Muscle of back (tissue), 11 donors: ENCODE data around the gene TMEM256. TPM values are rescaled to one million over a fixed set of nuclear protein-coding genes. Genes with fewer than 3 reads are reported as not detected.

Experiments
- DNase-seq, 3 donors: peaks; one replicate each; pipeline versions ENCODE4 v3.0.0 to v3.0.0-alpha.2; 2013
- polyA plus RNA-seq, 10 donors: library from polyadenylated mRNA; unstranded; fragments of 120-200 nt; gene quantifications; one replicate each; pipeline ENCODE4 v1.2.1, GENCODE V29; 2013; ENCODE audit not compliant: insufficient read length in 10 of 10

Gene TMEM256
- polyA plus RNA-seq, 10 donors: 49.0 to 60.9 (median 54.0) TPM

DNA sequence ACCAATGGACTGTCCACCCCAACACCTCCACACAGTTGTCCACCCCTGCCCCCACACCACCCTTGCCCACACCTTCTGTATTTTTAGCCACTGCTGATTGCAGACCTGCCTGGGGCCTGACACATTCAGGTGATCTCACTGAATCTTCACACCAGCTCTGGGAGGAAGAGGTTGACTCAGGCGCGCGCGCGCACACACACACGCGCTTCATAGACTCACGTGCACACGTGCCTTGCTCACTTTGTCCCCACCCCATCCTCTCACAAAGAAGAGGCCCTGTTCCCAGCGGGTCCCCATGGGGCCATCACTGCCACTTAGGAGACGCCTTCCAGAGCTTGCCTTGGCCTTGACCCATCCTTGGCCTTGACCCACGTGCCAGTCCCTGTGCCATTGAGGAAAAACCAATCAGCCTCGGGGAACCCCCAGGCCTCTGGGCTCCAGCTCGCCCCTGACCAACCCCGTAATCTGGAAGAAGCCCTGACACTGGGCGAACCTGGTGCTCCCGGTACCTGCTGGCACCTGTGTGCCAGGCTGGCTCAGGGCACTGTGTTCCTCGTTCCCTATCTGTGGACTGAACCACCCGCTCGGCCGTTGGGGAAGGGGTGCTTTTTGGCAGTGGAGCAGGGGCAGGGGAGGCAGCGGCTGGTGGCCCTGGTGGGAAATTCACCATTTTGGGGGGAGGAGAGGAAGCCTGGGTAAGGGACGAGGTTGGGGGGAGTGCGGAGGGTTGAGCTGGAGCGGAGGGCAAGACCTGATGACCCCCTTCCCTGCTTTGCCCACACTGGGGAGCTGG, 6.9 kb upstream of the TMEM256 start:
- DNase-seq: no peak

DNA sequence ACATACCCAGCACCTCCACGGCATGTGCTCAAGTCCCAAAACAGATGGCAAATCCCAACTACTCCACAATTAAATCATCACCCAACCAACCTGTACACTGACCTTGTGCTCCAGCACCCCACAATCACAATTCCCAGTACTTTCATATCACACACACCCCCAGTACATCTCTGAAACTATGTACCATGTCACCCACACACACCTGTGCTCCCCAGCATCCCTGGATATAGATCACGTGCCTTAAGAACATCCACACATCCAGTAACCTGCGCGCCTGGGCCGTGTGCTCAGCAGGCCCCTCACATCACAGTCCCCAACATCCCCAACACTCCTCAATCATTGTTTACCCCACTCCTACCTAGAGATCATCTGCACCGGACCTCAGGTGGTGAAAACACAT, 5.8 kb upstream of the TMEM256 start:
- DNase-seq: no peak

GRCh38 chr17:7408863-7409262, 5.0 kb upstream of the TMEM256 start:
- DNase-seq: no peak

DNA sequence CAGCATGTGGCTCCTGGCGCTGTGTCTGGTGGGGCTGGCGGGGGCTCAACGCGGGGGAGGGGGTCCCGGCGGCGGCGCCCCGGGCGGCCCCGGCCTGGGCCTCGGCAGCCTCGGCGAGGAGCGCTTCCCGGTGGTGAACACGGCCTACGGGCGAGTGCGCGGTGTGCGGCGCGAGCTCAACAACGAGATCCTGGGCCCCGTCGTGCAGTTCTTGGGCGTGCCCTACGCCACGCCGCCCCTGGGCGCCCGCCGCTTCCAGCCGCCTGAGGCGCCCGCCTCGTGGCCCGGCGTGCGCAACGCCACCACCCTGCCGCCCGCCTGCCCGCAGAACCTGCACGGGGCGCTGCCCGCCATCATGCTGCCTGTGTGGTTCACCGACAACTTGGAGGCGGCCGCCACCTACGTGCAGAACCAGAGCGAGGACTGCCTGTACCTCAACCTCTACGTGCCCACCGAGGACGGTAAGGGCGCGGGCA, 4.4 kb upstream of the TMEM256 start:
- no peak for DNase-seq

DNA sequence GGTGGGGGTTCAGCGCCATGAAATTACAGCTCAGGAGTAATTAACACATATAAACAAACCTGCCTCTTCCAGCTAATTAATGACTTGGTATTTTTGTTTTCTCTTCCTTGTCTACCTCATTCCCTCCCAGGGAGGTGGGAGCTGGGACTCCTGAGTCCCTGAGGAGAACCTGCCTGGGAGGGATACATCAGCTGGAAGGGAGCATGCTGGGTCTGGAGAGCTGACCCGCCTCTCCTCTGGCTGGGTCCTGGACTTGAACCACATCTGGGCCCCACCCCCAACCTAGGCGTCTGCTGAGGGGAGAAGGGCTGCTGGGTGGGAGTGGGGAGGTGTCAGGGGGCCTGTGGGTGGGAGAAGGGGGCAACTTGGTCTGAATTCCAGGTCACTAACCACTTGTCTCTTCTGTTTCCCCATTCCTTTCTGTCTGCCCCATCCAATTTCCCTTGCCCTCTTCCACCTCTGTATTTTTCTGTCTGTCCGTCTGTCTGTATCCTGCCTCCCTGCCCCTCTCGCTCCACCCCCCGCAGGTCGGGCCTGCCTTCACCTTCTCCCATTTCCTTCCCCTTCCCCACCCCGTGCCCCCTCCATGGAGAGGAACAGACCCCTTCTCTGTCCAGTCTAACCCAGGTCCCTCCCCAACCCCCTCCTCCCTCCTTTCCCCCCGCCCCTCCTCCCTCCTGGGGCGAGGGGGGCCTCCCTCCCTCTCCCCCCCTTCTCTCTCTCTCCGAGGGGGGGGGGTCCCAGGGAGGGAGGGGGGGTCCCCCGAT, 3.8 kb upstream of the TMEM256 start, which contains the start of gene NLGN2:
NLGN2 (plus strand) TSS at position 361 of the 767 bp plus-strand sequence. CDS start 411 bp downstream, outside the sequence.
- no peak for DNase-seq

DNA sequence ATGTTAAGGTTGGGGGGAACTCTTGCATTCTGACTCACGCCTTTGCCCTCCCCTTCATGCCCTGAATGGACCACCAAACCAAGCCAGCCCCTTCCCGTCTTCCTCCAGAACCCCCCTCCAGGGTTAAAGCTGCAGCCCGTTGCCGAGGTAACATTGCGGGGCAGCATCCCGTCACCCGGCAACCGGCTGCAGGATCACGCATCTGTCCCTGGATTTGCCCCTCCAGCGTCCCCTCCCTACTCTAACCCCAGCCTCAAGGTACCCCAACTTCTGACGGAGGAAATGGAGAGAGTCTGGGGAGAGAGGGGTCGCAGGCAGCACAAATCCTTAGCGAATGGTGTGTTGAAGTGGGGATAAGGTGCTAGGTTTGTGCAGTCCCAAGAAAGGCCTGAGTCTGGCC, 3.2 kb upstream of the TMEM256 start:
- no peak for DNase-seq

- DNase-seq: peak in 1 of 3 donors; percentile 33
Measured at GRCh38 chr17:7406235-7406825, 2.4 kb upstream of the TMEM256 start.

DNA sequence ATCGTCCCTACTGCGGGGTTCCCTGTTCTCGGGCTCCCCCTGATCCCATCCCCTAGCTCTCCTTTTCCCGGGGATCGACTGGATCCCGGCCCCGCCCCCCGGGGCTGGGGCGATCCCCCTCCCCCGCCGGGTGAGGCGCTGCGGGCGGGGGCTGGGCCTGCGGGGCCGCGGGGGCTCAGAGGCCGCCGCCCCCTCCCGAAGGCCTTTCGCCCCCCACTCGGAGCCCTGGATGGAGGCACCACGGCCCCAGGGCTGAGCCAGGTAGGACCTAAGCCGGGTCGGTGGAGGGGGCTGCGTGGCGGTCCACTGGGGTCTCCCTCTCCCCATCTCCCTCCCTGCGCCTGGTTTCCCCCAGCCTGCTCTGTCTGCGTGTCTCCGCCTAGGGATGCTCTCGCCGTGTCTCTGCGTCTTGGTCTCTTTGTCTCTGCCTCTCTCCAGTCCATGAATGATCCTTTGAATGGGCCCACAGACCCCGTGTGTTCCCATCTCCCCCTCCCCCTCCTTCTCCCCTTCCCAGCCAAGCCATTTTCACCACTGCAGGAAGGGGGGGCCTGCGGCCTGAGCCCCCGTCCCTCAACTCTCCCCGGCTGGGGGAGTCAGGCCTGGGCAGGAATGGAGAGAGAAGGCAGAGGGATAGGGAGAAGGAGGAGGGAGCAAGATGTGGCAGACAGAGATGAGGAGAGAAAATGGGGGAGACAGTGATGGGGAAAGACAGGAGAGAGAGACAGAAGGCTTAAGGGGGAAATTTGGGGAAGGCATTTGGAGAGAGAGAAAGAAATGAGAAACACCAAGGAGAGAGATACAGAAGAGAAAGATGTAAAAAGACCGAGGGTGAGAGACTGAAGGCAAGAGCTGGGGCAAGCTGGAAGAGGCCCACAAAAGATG, 1.7 kb upstream of the TMEM256 start:
- peak in 2 of 3 donors; percentile 46 to 84 for DNase-seq

GRCh38 chr17:7404737-7405349, 946 bp upstream of the TMEM256 start:
- DNase-seq: peak in 1 of 3 donors; percentile 65

GRCh38 chr17:7403727-7403976, 245 bp downstream of the TMEM256 start:
- DNase-seq: no peak

- DNase-seq: no peak
Measured at GRCh38 chr17:7403043-7403726, 712 bp downstream of the TMEM256 start.

- DNase-seq: no peak
Measured at GRCh38 chr17:7398612-7399011, 5.3 kb downstream of the TMEM256 start.

- DNase-seq: no peak
Measured at GRCh38 chr17:7396147-7396546, 7.8 kb downstream of the TMEM256 start.

GRCh38 chr17:7394452-7395191, 9.3 kb downstream of the TMEM256 start, which contains the start of gene PLSCR3:
Gene PLSCR3, minus strand, starts transcription at chr17:7394525. Its CDS starts 415 bp downstream, at chr17:7394110.
- DNase-seq: peak; percentile 81 to 95 (median 89)

DNA sequence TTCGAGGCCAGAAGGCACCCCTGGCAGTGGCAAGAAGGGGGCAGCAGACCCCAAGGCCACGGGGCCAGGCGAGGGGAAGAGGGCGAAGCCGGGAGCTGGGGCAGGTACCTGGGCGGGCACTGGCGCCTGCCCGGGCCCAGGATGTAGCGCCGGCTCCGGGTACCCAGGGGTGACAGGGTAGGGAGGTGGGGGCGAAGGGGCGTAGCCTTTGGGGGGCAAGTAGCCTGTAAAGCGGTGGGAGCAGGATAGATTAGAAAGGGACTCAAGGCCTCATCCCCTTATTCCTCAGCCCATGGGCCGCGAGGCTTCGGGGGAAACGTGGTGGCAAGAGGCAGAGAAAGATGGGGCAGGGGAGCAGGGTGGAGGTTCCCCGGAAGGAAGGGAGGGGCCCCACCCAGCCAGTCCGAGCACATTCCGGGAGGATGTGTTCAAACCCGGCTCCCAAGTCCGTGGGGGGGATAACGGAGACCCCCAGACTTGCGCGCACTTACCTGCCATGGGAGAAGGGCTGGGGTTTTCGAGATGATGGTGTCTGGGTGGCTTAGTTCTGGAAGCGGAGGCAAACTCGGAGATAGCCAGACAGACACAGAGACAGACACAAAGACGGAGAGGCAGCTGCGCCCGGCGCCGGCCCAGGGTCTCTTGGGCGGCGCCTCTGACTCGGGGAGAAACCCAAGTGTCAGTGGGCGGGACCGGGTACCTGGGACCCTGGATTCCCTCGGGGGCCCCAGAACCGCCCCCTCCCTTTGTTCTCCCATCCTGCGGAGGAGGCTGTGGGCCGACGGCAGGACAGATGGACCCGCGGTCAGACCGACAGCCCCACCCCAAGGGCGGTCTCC, 10.1 kb downstream of the TMEM256 start:
- no peak for DNase-seq

DNA sequence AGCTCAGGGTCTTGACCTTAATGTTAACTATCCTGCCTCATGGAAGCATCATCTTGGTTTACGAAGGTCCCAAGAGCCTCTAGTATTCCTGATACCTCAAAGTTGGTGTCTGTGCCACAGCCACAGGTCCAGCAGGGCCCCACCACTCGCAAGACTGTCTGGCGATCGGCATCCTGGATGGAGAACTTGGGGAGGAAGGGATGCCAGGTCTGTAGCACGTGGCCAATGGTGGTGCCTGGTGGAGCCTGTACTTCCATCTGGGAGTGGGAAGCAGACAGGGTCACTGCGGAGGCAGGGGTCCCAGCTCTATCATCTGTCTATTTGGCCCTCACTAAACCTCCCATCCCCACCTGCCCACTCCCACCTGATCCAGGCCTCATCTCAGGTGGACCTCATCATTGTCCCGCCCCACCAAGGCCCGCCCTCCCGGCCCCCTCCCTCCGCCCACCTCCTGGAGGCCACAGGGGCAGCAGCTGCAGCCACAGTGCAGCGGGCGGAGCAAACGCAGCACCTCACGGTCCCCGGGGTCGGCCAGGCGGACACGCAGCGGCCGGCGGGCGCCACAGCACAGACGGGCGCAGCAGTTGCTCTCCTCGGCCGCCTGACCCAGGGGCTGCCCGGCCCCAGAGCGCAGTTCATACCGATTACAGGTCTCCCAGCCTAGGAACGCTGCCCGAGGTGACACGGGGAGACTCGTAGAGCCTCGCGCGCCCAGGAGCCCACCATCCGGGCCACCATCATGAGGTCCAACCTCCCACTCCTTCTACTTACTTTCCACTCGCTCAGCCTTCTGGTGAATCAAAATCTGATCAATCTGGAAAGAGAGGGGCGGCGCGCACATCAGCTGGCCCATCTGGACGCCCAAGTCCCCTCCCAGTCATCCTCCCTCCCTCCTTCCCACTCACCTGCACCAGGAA, 10.9 kb downstream of the TMEM256 start:
- DNase-seq: no peak

DNA sequence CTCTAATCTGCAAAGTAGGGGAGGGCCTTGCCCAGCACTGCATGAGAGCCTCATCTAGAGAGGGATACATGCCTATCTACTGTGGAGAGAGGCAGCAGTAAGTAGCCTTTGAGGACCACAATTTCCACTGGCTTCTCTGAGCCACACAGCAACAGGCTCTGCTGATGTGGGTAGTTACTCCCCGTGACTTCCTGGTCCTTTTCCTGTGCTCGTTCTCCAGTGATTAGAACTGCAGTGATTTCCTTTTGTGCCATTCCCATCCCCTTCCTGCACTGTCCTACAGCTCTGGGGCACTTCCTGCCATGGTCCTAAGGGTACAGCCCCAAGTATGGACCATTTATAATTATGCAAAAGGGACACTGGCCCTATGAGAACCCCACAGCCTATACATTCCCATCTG, 12.6 kb downstream of the TMEM256 start:
- no peak for DNase-seq
